GM18861 (cell line): Measurements from ENCODE around the gene RFX3.

Experiments
- ATAC-seq: cut with Tn5 transposase; IDR thresholded peaks from one replicate; pipeline ENCODE4 v1.9.1; 2021; ENCODE audit not compliant: unreplicated experiment

The RFX3 gene

DNA sequence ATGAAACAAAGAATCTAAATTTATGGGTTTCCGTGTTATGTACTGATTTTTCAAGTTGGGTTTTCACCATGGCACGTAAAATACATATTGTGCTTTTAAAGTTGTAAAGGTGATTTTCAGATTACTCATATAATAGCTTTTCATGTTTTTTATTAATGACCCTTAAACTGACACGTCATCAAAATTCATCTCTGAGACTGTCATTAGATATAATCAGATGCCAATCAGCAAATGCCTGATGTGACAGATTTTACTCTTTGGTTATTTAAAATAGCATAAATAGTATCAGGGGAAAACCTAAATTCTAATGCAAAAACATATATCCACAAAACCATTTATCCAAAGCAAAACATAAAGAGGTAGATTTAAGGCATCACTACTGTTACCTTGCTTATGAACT lies 11.0 kb downstream of the RFX3 start:
- no peak for ATAC-seq

DNA sequence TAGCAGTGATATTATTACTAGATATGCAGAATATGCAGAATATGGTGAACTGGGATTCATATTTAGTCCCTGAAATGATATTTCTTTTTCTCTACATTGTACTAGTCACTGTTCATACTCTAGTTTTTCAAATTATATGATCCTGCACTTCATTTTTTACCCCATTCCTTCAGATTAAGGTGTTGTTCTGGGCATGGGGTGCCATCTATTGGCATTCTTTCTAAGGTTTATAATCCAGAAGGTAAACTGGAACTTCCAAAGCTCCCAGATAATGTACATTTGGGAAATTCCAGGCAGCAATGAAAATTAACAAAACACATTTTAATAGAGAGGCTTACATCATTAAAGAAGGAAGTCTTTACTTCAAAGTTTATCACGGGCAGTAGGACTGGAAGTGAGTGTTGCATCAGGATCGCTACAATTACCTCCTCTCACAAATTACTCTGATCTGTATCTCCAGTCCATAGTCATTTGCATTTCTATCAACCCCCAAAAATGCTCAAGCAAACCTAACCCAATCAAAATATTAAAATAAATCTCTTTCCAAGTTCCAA lies 12.5 kb downstream of the RFX3 start:
- no peak for ATAC-seq

DNA sequence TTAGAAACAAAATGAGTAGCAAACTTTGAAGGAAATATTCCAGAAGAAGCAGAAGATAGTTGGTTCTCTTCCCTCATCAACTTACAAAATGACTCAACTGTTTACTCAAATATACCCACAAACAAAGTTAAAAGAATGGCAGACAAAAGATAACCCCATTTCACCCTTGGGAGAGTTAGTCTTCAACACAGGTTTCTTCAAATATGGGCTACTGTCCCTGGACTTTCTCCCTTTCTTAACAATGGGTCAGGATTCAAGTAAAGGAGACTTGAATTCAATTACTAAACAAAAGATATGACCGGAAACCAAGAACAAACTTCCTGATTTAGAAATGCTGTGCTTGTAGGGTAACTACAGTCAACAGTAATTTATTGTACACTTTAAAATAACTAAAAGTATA lies 14.2 kb downstream of the RFX3 start:
- ATAC-seq, result no peak

DNA sequence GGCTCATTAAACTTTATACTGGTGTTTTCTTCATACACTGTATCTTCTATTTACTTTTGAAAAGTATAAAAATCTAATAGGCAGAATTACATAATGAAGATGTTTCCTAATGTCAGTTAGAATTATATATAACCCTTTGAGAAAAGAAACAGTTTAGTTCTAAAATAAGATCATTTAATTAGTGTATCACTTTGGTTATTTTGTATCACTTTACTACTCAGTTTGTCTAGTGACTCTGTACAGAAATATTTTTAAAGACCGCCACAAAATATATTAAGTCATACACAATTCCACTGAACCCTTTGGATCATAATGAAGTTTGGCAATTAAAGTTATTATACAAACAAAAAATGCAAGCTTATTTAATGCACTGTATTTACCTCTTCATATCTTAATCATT lies 15.0 kb downstream of the RFX3 start:
- no peak for ATAC-seq

DNA sequence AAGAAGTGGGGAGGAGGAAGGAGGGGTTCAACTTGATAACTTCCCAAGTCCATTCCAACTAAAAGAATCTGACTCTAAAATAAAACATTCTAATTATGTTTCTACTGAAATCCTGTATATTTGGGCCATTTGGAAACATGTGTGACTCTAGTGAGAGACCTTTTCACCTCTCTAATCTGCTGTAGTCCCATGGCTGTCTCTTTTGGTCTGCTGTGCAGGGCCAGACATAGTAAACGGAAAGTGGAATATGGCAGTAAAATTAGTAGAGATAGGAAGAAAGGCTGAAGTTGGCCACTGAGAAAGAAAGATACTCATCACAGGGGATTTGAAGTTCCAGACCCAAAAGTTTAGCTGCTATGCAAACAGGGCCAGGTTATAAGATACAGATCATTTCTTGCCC lies 15.9 kb downstream of the RFX3 start:
- ATAC-seq, result no peak

DNA sequence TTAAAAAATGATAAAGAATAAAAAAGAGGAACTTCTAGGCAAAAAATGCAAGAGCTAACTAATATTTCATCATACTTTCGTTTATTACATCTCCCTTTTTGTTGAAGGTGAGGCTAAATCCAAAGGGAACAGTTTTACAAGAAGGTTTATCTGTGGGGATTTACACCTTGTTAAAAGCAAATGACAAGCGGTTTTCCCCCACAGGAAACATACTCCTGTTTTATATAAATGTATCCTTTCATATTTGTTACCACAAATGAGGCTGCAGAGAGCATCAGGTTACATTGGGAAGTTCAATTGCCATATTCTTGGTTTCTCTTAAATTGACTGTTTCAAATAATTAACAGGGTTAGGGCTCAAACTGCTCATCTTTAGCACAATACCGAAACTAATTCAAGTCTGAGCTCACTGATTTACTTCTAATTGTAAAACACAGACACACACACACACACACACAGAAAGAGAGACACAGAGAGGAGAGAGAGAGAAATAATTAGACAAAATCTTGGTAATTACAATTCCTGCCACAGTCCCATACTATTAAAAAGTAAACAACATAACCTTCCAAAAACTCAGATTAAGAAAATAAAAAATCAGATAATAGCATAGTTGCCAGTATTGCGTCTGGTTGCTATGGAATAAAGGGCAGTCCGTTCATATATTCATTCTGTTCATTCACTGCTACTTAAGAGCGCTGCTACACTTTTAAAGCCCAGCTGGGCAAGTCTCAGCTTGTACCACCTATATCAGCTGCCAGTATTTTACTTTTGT lies 17.1 kb downstream of the RFX3 start:
- ATAC-seq, result peak; percentile 41

DNA sequence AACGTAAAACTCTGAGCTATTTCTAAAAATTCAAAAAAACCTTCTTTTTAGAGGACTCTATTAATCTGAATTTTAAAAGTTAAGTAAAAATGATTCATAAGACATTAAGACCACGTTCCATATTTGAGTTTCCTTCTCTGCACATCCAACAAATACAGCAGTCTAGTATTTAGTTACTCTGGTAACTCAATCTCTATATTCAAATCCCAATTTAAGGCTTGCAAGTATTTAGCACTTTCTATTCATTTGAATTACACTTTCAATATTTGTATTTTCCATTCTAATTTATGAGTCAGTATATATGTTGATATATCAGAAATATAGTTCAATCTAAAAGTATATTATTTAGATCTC lies 17.7 kb downstream of the RFX3 start:
- ATAC-seq, result no peak

DNA sequence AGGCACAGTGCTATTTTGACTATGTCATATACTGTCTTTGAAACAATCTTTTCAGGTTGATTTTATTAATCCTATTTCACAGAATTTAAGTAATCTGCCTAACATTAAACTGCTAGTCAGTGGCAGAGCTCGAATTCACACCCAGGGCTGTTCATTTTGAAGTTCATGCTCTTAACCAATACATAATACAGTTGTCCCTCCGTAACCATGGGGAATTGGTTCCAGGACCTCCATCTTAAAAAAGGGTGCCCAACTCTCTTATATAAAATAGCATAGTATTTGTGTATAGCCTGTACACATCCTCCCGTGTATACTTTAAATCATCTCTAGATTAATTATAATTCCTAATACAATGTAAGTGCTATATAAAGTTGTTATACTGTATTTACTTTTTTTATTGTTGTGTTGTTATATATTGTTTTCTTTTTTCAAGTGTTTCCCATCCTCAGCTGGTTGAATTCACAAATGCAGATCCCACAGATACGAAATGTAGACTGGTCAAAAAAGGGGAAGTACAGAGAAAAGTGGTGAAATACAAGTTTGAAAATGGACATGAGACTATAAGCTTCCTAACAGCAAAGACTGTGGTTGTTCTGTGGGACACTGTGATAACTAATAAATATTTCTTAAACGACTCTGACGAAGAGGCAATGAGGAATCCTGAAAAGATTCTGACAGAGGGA lies 18.3 kb downstream of the RFX3 start:
- ATAC-seq, result peak; percentile 45

DNA sequence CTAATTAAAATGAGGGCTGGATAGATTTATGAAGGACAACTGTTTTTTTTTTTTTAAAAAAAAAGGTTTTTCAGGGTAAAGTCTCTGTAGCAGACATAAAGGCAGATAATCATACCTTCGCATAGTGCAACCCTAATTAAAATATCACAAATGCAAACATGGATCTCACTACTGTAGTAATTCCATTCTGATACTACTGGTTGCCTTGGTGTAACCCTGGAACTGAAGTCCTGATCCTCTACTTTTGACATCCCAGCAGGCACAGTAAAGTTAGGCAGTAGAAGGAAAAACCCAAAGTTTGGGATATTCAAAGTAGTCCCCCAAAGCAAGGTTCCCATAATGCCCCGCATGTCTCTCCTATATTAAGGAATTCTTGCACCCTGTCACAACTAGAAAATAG lies 19.6 kb downstream of the RFX3 start:
- no peak for ATAC-seq

DNA sequence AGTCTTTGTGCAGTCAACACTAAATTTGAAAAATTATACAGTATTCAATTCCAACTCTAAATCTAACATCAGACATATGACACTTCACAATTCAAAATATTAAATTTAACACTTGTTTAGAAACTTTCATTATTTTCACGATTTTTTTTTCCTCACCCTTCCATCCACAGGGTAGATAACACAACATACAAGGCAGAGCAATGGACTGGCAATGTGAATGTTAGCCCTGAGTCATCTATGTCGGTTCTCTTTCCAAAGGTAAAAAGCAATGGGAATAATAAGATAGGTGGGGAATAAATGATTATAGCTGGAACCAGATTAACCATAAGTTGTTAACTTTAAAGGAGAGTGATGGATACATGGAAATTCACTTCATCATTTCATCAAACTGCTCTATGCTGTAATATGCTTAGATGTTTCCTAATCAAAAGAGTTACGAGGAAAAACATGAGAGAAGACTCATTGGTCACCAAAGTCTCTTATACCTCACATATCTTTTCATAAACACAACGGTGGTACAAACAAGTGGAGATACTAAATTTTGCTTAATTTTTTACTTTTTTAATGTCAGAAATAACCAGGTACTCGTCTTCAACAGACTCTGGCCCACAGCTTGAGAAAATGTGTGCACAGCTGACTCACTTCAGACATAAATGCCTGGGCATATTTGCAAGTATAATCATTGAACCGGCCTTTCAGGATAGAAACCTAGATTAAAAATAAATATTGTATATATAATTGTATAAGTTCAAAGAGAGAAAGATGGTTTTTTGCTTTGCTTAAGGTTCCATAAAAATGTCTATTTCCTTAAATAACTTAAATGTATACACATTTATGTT lies 23.0 kb downstream of the RFX3 start:
- ATAC-seq, result no peak

DNA sequence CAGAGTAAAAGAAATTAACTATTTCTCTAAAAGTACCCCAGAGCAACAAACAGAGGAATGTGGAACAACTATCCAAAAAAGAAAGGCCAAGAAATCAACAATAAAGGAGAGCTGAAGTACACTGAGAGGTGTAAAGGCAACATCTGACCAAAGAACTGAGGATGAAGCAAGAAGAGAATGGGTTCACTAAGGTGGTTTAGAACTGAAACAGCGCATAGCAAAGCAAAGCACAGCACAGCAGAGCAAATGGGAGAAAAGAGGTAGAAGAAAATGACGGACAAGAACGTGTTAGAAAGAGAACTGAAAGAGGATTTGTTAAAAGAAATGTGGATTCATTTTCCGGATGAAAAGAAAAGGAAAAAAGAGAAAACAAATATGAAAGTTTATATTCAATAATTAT lies 25.8 kb downstream of the RFX3 start:
- ATAC-seq, result no peak

DNA sequence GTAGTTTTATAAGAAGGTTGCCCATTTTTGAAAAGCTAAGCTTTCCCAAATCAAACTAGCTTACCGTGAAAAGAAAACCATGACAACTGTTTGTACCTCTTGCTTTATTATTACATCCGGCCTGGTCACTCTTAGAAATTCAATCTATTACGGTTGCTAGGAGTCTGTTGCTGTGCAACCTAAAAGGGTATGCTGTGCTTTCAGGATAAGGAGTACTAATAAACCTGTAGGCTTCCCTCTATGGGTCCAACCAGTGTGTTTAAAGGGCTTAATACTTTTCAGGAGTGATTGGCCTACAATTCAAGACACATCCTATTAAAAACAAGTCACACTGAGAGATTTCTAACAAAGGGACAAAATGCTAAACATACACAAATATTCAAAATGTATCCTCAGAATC lies 27.1 kb downstream of the RFX3 start:
- ATAC-seq, result no peak

DNA sequence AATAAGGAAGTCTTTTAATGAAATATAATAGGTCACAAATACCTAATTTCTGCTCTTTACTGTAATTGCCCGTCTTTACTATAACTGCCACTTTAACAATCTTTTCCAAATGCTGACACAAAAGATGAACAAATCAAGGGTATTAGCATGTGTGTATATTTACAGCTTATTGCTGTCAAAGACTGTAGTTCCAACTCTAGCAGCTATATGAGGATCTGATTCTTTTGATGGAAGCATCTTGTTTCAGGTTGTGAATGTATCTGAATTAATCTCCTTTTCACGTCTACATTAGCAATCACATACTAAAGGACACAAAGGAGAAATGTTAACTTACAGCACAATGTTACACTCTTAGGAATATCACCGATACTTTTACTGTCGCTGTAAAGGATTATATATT lies 27.9 kb downstream of the RFX3 start:
- no peak for ATAC-seq

DNA sequence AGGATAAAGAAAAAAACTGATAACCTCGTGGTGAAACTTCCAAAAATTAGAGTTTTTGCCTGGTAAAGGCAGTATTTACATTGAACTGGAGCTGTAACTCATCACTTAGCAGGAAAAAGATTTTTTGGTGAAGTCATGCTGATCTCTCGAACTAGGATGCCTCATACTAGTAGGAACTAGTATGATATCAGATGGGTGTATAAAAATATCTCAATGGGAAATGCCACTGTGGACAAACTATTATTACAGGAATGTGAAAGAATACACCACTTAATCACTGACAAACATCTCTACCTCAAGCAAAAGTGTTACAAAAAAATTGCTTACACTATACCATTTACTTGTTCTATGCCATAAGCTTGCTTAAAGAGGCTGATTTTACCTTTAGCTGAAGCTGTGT lies 28.4 kb downstream of the RFX3 start:
- ATAC-seq, result no peak

DNA sequence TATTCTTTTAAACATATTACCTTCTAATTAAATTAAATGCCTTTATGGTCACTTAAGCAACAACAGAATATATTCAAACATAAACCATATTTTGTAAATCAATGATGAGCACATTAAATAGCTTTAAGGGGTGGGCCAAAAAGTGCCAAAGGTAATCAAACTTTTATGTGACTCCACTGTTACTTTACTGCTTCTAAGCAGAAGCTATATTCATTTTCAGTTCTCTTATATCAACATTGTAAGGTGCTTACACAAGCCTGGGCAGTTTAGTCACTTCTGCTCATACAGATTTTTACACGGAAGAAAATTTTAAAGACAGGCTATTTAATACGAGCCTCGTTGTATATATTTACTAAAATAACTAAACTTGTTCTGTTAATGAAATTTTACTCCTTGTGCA lies 29.9 kb downstream of the RFX3 start:
- no peak for ATAC-seq

DNA sequence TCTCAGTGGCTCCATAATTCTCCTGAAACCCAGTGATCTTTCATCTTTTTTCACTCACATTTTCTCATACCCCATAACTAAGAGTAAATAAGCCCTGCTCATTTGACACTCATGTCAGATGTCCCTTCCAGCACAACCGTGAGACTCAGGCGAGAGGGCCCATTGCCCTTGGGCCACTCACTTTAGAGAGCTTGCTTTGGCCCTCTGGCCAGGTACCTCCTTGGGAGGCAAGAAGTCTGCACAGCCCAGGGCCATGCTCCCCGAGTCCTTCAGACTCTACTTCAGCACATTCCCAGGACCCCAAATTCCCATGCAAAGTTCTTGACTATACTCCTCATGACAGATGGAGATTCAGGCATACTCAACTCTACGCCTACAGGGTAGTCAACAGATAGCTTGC lies 33.6 kb downstream of the RFX3 start:
- no peak for ATAC-seq

DNA sequence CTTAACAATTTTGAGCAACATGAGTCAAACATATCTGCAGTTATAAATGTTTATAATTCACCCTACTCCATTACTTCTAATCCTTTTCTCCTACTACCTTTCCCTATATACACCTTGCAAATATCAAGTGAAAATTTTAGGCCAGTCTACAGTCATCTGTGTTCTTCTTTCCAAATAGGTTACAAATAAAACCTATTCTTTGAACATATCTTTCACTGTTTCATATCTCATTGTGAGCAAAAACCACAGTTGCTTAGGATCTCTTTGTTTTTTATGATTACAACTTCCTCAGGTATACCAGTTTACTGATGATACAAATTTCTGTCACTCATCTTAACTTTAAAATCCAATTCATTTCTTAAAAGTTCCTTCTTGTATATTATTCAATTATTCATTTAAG lies 34.4 kb downstream of the RFX3 start:
- no peak for ATAC-seq

DNA sequence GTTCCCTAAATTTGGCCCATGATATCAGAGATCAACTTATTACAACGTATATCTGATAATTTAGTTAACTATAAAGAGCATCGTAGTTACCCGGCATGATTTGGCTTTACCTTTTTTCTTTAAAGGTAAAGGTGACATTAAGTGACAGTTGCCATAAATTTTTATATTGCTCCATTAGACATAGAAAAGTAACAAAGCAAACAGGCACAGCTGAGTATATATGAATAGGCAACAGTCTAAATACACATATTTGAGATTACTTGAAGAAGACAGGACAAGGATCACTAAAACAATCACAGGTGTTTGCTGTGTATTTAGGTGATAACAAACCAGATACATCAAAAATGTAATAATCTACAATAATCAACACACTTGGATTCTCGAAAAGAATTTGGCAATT lies 34.8 kb downstream of the RFX3 start:
- ATAC-seq, result no peak

DNA sequence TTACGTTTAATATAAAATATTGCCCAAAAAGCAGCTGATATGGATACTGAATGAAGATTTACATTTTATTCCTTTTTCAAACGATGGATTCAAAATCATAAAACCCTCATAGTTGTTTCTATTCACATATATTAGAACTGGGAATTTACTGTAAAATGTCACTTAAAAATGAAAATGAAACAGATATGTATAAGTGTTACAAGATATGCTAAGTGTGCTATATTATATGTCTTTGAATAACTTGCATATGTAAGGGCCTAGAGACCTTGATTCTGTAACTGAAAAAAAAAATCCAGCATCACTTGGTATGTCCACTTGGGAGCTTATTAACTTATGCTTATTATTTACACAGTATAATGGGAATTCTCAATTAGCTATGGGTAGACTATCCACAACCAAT lies 43.2 kb downstream of the RFX3 start:
- no peak for ATAC-seq

DNA sequence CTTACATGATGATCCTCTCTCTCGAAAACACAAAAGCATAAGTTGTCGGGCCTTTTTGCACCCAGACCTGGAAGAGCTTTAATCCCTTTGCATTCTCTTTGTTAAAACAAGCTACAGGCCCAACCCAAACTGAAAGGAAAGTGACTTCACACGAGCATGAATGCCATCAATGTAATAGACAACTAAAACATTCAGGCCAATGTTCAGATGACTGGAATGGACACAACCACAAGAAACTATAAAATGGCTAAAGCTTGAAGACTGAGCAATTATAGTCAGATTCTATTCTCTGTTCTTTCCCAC lies 45.5 kb downstream of the RFX3 start:
- ATAC-seq, result no peak

DNA sequence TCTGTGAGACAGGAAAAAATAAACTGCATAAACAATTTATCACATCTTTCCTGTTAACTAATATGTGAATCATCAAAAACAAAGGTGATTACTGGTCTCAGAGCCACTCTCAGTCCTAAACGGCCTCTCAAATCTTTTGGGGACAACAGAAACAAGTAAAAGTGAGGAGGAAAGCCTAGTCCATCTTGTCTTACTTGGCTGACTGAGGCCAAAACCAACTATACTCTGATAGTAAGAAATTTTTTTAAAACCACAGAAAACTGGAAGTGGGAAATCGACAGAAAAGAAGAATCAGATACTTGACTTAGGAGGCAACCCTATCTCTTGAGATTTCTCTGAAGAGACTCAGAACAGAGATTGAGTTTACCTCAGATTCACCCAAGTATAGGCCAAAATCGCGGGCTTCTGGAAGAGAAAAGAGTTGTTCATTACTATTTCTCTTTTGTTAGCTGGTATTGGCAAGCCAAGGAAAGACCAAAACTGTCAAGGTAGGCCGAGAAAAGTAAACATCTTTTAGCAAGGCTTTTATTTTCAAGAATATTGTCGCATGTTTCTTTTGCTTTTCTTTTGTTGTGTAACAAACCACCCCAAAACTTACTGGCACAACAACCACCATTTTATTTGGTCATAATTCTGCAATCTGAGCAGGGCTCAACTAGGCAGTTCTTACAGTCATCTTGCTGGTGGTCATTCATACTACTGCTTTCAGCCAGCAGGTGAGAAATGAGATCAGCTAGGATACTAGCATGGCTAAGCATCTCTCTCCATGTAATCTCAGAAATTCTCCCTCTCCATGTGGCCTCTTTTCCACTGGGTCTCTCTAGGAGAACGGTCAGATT lies 46.1 kb downstream of the RFX3 start:
- ATAC-seq, result peak; percentile 29
